Measurements from ENCODE around the gene LDHD.

DNA sequence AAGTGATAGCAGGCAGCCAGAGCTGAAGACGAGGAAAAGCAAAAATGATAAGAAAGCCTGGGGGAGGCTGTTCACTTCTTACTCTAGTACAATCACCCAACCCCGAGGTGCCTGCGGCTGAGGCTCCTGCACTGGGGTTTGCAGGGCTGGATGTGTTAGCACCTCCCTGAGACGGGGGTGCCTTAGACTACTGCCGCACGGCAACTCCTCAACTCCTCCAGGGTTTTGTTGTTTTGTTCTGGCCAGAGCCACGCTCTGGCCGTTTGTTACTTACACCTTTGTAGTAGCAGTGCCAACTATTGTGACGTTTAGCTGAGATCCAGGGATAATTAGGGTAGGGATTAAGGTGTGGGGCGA lies 51.5 kb downstream of the LDHD start:
- TF ChIP-seq, protein P1, sequence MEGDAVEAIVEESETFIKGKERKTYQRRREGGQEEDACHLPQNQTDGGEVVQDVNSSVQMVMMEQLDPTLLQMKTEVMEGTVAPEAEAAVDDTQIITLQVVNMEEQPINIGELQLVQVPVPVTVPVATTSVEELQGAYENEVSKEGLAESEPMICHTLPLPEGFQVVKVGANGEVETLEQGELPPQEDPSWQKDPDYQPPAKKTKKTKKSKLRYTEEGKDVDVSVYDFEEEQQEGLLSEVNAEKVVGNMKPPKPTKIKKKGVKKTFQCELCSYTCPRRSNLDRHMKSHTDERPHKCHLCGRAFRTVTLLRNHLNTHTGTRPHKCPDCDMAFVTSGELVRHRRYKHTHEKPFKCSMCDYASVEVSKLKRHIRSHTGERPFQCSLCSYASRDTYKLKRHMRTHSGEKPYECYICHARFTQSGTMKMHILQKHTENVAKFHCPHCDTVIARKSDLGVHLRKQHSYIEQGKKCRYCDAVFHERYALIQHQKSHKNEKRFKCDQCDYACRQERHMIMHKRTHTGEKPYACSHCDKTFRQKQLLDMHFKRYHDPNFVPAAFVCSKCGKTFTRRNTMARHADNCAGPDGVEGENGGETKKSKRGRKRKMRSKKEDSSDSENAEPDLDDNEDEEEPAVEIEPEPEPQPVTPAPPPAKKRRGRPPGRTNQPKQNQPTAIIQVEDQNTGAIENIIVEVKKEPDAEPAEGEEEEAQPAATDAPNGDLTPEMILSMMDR (IDR thresholded peaks at IDR 0.05; ENCODE audit: low read depth, low read length, poor library complexity, severe bottlenecking): no peak
- TF ChIP-seq EZH2phosphoT487 (IDR thresholded peaks at IDR 0.05; ENCODE audit: borderline replicate concordance, low read length): no peak
